Colonic mucosa (tissue), 4 donors: ENCODE measurements around the gene SCTR. TPM values are rescaled to one million over a fixed set of nuclear protein-coding genes. Genes with fewer than 3 reads are reported as not detected.

Experiments
- DNase-seq: peaks from one replicate; pipeline ENCODE4 v3.0.0-alpha.2; 2020
- H3K27ac ChIP-seq: fragments of 200-600 bp; one replicate; pipeline ENCODE4 v1.8.0; 2021
- H3K27me3 ChIP-seq: fragments of 200-600 bp; one replicate; pipeline ENCODE4 v1.8.0; 2021
- H3K36me3 ChIP-seq: fragments of 200-600 bp; one replicate; pipeline ENCODE4 v1.8.0; 2021
- H3K4me1 ChIP-seq: fragments of 200-600 bp; one replicate; pipeline ENCODE4 v1.8.0; 2021; ENCODE audit warnings: mild to moderate bottlenecking
- H3K4me3 ChIP-seq: fragments of 200-600 bp; one replicate; pipeline ENCODE4 v1.8.0; 2021
- H3K9ac ChIP-seq, 2 donors: one replicate each; pipeline ENCODE4 v1.7.0; 2013; ENCODE audit warnings: control low read depth in 2 of 2, low read depth in 2 of 2, low read length in 2 of 2
- H3K9me3 ChIP-seq: fragments of 200-600 bp; one replicate; pipeline ENCODE4 v1.8.0; 2021
- CTCF ChIP-seq: fragments of 200-600 bp; IDR thresholded peaks from one replicate; pipeline ENCODE4 v1.8.0; 2022; ENCODE audit warnings: antibody characterized with exemption, mild to moderate bottlenecking
- intact Hi-C: fragments of 100-400 bp; cut with DNase I; formaldehyde crosslinking; loops from one replicate; pipeline ENCODE4 v1.14.1; 2022
- total RNA-seq, 2 donors: library from RNA; stranded (reverse); fragmentation: NEBNext Ultra II Directional in 1 of 2; extraction: Animal tissue kit (Norgen Biotek cat#: 25700) in 1 of 2; gene quantifications; one replicate each; pipeline ENCODE4 v1.2.1, GENCODE V29; 2021
- donor health status: healthy.
- donor health status: DM: no; HTN: no; CAD: no.
- donor health status: DM: no; HTN: no; CAD: no.

Gene SCTR
- total RNA-seq, 2 donors from 2014 or later: 0.25 to 0.27 TPM

DNA sequence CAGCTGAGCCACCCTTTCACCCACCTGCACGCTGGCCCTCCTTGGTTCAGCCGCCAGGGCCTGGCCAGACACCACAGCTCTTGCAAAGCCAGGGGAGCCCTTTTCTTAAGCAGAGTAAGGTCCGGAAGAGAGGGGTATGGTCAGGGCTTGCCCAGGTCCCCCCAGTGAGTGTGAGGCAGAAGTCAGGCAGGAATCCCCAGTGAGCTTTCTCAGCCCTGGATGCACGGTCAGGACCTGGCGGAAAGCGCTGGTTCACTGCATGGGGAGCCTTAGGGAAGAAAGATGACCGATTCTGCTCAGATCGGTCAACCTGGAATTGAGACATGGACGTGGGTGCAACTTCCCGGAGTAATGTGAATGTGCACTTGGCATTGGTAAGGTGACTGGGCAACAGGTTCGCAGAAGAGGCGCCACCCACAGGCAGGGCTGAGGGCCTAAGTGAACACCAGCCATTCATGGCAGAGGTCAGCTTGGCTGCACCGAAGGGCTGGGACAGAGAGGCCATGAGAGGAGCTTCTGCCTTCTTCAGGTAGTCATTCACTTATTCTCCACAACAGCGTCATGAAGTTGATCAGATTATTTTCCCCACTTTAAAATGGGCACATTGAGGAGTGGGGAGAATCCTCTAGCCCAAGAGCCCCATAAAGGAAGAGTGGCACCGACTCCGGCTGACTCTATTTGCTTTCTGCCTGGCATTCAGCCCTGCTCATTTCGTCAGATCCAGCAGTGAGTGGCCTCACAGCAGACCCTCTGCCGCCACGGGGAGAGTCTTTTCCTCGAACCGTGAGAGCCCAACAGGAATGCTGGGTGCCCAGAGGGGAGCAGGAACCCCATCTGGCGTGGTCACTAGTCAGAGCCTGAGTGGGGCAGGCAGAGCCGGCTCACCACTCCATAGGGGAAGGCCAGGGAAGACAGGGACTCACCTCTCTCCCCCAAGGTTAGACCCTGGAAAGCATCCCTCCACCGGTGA is 35.8 kb downstream of the SCTR start:
- Histone ChIP-seq H3K27ac (peak overlapping the region; percentile 47), H3K27me3 (no peaks in the 10 kb centered on the region), H3K36me3 (no peaks in the 10 kb centered on the region), H3K4me3 (no peak overlapping the region), H3K9ac (peak overlapping the region in 1 of 2 donors; percentile 3), H3K9me3 (no peaks in the 10 kb centered on the region), H3K4me1 (peaks cover 14% of the 10 kb centered on the region)
- DNase-seq: no peak
- intact Hi-C loops: no loop called here
- no peak for TF ChIP-seq CTCF

DNA sequence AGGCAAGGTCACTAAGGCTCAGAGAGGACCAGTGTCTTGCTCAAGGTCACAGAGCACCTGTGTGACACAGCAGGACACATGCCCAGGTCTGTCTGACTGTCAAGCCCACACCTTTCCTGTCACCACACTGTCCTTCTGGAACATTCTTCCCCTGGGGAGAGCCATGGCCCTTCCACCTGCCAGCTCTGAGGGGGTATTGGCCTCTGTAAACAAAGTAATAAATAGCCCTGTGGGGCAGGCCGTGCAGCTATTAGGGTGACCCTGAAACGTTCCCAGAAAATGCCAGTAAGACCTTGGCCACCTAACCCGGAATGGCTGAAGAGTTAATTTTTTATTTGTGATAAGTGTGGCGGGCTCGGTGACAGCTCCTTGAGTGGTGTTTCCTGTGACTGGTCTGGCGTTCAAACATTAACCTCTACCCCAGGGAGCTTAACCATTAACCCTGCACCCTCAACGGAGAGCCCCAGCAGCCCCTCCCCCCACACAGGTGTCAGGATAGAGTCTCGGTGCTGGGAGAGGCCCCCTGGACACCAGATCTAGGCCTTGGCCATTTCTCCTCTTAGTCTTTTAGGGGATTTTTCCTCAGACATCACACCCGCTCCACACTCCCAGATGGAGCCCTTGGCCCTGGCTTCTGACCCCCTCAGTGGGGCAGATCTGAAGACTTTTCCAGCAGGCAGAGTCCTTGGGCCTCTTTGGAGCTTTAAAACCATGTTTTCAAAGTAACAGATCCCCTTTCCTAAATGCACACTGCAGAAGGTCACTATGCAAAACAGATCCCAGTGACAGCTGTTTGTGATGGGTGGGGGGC is 36.6 kb downstream of the SCTR start:
- no peak overlapping the region for H3K4me3 ChIP-seq
- peak; percentile 91 for DNase-seq
- no peaks in the 10 kb centered on the region for H3K9me3 ChIP-seq
- no peaks in the 10 kb centered on the region for H3K27me3 ChIP-seq
- H3K9ac ChIP-seq: peak overlapping the region; percentile 5 to 59
- no peak for TF ChIP-seq CTCF
- H3K4me1 ChIP-seq: peaks cover 14% of the 10 kb centered on the region
- H3K36me3 ChIP-seq: no peaks in the 10 kb centered on the region
- peak overlapping the region; percentile 47 for H3K27ac ChIP-seq
- intact Hi-C loops: no loop called here

DNA sequence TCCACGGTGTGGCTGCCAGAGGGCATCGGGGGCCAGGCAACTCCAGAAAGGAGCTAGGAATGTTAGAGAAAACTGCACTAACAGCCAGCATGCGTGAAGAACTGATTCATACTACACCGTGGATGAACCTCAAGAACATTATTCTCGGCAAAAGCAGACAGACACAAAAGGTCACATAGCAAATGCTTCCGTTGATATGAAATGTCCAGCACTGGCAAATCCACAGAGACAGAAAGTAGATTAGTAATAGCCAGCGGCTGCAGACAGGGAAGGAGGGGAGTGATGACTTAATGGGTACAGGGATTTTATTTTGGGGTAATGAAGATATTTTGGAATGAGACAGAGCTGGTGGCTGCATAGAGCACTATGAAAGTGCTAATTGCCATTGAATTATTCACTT is 37.4 kb downstream of the SCTR start:
- no peak for TF ChIP-seq CTCF

DNA sequence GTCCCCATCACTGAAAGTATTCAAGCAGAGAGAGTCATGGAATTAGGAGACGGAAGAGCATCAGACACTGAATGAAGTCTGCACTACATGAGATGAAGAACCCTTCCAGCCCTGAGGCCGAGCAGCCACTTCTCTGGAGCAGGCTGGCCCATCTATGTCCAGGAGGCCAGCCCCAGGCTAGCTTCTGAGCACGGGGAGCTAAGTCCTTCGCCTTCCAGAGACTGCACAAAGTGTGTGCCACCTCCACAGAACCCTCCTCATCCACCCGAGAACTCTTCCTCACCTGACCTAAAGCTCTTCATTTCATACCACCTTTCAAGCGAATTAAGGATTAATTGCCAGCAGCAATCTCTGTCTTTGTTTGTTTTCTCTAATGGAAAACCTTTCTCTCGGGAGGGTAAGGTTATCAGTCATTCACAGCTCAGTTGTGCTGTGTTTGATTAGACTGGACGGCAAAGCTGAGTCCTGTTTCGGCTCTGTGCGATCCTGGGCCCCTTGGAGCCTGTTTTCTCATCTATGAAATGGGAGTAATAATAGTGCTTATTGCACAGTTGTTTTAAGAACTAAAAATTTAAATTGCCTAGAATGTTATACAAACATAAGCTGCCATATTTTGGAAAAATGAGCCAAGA is 38.0 kb downstream of the SCTR start:
- Histone ChIP-seq H3K4me1 (peaks cover 14% of the 10 kb centered on the region), H3K9me3 (no peaks in the 10 kb centered on the region), H3K36me3 (no peaks in the 10 kb centered on the region), H3K27ac (no peak overlapping the region), H3K4me3 (no peak overlapping the region), H3K27me3 (no peaks in the 10 kb centered on the region), H3K9ac (no peak overlapping the region)
- no peak for TF ChIP-seq CTCF
- intact Hi-C loops: no loop called here
- DNase-seq: no peak

More for the DNA sequence above, 37.4 kb downstream of the SCTR start:
- Histone ChIP-seq H3K9ac (no peak overlapping the region), H3K36me3 (no peaks in the 10 kb centered on the region), H3K4me3 (no peak overlapping the region), H3K27me3 (no peaks in the 10 kb centered on the region), H3K4me1 (peaks cover 14% of the 10 kb centered on the region), H3K9me3 (no peaks in the 10 kb centered on the region), H3K27ac (peak overlapping the region; percentile 47)
- intact Hi-C loops: no loop called here
- DNase-seq: no peak
